ENCODE data around the gene SLC35E3.

GRCh38 chr12:68821357-68822188, 75.6 kb downstream of the SLC35E3 start:
- TF ChIP-seq RAD21 (IDR thresholded peaks at IDR 0.05; ENCODE audit: low read length) (no peak), EZH2phosphoT487 (IDR thresholded peaks at IDR 0.05; ENCODE audit: borderline replicate concordance, low read depth) (no peak), CTCF (IDR thresholded peaks at IDR 0.05) (no peak), IRF3 (IDR thresholded peaks at IDR 0.05; ENCODE audit: low read depth, low read length) (no peak), JUND (IDR thresholded peaks at IDR 0.05) (no peak), POLR2AphosphoS5 (IDR thresholded peaks at IDR 0.05; ENCODE audit: low read depth, low read length) (no peak)
